Body of pancreas (tissue), 4 donors: ENCODE results near the gene ZXDC.

Experiments used
- POLR2A ChIP-seq, 3 donors: fragments of 450-650 bp; IDR thresholded peaks; one replicate each; pipeline ENCODE4 v1.6.1; 2016; ENCODE audit warnings: antibody characterized with exemption in 3 of 3, mild to moderate bottlenecking in 2 of 3
- TF ChIP-seq, protein P1 (sequence below), 7 experiments: fragments of 450-650 bp in 4 of 7; fragments of 200-600 bp in 3 of 7; sonication (generic) in 3 of 7; IDR thresholded peaks; one replicate each; pipeline ENCODE4 v1.5.1; 2016 to 2019; ENCODE audit warnings: antibody characterized with exemption in 7 of 7

DNA sequence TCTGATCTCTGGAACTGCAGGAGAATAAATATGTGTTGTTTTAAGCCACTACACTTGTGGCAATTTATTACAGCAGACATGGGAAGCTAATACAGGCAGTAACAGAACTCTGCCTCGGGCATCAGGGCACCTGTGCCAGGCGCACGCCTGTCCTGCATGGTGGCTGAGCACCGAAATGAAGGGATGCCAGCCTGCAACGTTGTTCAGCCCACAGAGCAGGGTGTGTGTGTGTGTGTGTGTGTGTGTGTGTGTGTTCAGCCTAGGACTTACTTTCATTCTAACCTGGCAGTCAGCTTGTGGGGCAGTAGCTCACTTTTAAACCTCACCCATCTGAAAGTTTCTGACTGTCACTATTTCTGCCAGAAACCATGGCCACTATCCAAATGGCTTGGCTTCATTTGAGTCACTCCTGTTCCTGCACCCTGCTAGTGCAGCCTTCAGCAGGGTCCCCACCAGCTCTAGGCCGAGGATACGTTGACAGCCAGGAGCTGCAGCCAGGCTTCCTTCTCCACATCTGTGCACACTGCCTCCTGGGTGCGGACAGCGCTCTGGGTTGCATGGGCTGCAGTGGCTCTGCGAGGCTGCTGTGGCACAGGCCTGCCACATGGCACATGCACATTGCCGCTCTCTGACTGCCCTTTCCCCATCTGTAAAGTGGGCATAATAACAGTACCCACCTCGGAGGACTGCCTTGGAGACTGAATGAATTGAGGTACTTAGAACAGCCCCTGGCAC is 37.4 kb upstream of the ZXDC start:
- TF ChIP-seq, protein P1, sequence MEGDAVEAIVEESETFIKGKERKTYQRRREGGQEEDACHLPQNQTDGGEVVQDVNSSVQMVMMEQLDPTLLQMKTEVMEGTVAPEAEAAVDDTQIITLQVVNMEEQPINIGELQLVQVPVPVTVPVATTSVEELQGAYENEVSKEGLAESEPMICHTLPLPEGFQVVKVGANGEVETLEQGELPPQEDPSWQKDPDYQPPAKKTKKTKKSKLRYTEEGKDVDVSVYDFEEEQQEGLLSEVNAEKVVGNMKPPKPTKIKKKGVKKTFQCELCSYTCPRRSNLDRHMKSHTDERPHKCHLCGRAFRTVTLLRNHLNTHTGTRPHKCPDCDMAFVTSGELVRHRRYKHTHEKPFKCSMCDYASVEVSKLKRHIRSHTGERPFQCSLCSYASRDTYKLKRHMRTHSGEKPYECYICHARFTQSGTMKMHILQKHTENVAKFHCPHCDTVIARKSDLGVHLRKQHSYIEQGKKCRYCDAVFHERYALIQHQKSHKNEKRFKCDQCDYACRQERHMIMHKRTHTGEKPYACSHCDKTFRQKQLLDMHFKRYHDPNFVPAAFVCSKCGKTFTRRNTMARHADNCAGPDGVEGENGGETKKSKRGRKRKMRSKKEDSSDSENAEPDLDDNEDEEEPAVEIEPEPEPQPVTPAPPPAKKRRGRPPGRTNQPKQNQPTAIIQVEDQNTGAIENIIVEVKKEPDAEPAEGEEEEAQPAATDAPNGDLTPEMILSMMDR (IDR thresholded peaks at IDR 0.05) = no peak
- TF ChIP-seq POLR2A (IDR thresholded peaks at IDR 0.05) = no peak
